ENCODE data around the gene DAGLB. TPM values are rescaled to one million over a fixed set of nuclear protein-coding genes. Genes with fewer than 3 reads are reported as not detected.
A peak's percentile ranks its signal among the peaks of the same experiment; 100 is the strongest.

DAGLB gene
- total RNA-seq, 4 donors from 2014 or later = 9.8 to 14.6 (median 12.0) TPM

DNA sequence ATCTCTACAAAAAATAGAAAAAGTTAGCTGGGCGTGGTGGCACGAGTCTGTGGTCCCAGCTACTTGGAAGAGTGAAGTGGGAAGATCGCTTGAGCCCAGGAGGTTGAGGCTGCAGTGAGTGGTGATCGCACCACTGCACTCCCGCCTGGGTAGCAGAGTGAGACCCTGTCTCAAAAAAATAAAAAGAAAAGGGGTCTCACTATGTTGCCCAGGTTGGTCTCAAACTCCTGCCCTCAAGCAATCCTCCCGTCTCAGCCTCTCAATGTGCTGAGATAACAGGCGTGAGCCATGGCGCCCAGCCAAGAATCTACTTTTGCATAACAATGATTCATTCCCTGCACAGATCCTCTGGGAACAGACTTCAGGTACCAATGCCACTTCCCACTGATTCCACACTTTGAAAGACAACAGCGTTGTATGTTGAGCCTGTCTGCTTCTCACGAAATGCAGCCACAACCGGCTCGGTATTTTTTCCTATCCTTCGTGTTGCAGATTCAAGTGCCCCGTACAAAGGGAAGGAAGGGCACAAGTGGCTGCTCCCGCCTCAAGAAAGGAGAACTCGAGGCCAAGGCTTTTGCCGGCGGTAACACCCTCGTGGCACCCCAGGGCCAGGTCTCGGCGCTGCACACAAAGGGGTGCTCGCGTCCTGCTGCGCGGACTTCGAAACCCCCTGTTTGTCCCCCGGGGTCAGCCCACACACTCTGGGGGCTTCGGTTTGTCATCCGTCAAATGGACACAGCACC, 745 bp downstream of the DAGLB start:
- Histone ChIP-seq H3K36me3 (peaks cover 5 to 36% (median 20%) of the 10 kb centered on the region in 4 donors), H3K4me1 (peaks cover 10 to 31% (median 21%) of the 10 kb centered on the region in 4 donors), H3K4me3 (peak overlapping the region; percentile 76 to 99 (median 92)), H3K27me3 (no peaks in the 10 kb centered on the region), H3K27ac (replicated peaks in 1 of 4) (peak overlapping the region; percentile 88 to 95 (median 90)), H3K9me3 (no peaks in the 10 kb centered on the region)
- intact Hi-C loops (cut with DNase I) = no loop called here
- TF ChIP-seq, protein P1, sequence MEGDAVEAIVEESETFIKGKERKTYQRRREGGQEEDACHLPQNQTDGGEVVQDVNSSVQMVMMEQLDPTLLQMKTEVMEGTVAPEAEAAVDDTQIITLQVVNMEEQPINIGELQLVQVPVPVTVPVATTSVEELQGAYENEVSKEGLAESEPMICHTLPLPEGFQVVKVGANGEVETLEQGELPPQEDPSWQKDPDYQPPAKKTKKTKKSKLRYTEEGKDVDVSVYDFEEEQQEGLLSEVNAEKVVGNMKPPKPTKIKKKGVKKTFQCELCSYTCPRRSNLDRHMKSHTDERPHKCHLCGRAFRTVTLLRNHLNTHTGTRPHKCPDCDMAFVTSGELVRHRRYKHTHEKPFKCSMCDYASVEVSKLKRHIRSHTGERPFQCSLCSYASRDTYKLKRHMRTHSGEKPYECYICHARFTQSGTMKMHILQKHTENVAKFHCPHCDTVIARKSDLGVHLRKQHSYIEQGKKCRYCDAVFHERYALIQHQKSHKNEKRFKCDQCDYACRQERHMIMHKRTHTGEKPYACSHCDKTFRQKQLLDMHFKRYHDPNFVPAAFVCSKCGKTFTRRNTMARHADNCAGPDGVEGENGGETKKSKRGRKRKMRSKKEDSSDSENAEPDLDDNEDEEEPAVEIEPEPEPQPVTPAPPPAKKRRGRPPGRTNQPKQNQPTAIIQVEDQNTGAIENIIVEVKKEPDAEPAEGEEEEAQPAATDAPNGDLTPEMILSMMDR (IDR thresholded peaks at IDR 0.05) = no peak
- peak; percentile 55 for TF ChIP-seq POLR2AphosphoS5 (IDR thresholded peaks at IDR 0.05)
- DNase-seq (ENCODE audit: extremely low spot score) = peak; percentile 94
- 17% methylated on average over 26 of the region's 29 CpGs for WGBS

DNA sequence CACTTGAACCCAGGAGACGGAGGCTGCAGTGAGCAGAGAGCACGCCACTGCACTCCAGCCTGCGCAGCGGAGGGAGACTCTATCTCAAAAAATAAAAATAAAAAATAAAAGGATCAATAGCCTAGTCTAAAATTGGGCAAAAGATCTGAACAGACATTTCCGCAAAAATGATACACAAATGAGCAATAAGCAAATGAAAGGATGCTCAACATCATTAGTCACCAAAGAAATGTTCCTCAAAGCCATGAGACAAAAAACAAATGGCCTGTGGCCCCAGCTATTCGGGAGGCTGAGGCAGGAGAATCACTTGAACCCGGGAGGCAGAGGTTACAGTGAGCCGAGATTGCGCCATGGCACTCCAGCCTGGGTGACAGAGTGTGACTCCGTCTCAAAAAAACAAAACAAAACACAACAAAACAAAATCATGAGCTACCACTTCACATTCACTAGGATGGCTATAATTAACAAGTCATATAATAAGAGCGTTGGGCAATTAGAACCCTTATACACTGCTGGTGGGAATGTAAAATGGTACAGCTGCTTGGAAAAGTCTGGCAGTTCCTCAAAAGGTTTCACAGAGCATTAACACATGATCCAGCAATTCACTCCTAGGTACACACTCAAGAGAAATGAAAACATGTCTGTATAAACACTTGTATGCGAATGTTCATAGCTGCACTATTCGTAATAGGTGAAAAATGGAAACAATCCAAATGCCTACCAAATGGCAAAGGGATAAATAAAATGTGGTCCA, 3.1 kb downstream of the DAGLB start:
- H3K36me3 ChIP-seq = peaks cover 5 to 42% (median 25%) of the 10 kb centered on the region in 4 donors
- H3K27ac ChIP-seq (replicated peaks in 1 of 4) = no peak overlapping the region
- H3K4me1 ChIP-seq = peaks cover 10 to 31% (median 21%) of the 10 kb centered on the region in 4 donors
- H3K4me3 ChIP-seq = no peak overlapping the region
- DNase-seq (ENCODE audit: extremely low spot score) = no peak
- no peaks in the 10 kb centered on the region for H3K9me3 ChIP-seq
- TF ChIP-seq, protein P1 (IDR thresholded peaks at IDR 0.05) = no peak
- TF ChIP-seq EP300 (IDR thresholded peaks at IDR 0.05) (no peak), POLR2A (IDR thresholded peaks at IDR 0.05; ENCODE audit: low read depth) (no peak), POLR2AphosphoS5 (IDR thresholded peaks at IDR 0.05) (no peak)
- H3K27me3 ChIP-seq = no peaks in the 10 kb centered on the region
- intact Hi-C loops (cut with DNase I) = no loop called here
- 90% methylated on average over 13 of the region's 13 CpGs for WGBS

DNA sequence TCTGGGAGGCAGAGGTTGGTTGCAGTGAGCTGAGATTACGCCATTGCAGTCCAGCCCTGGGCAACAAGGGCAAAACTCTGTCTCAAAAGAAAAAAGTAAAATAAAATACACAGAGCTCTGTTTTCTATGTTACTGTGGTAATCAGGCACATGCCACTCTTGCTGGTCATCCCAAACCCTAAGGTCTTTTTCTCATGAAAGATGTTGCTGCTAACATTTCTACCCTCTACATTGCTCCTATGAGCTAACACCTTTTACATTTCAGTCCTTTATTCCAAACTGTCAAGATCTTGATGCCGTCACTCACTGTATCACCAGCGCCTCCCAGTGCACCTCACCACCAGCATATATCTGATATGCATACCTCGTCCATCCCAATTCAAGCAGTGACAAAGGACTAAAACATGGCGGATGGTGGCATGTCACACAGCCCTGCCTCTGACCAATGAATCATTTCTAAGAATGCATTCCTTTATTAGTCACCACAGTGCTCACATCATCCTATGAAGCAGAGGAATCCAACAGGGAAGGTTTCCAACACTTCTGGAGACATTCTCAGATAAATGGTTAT, 4.3 kb downstream of the DAGLB start:
- Histone ChIP-seq H3K27ac (replicated peaks in 1 of 4) (peak overlapping the region in 1 of 4 donors; percentile 40), H3K4me1 (peaks cover 18 to 37% (median 21%) of the 10 kb centered on the region in 4 donors), H3K27me3 (no peaks in the 10 kb centered on the region), H3K4me3 (no peak overlapping the region), H3K9me3 (no peaks in the 10 kb centered on the region), H3K36me3 (peaks cover 5 to 42% (median 25%) of the 10 kb centered on the region in 4 donors)
- intact Hi-C loops (cut with DNase I) = no loop called here
- WGBS = 88% methylated on average over 5 of the region's 5 CpGs
- TF ChIP-seq EP300 (IDR thresholded peaks at IDR 0.05) (no peak), POLR2AphosphoS5 (IDR thresholded peaks at IDR 0.05) (peak in 1 of 2 donors; percentile 35), POLR2A (IDR thresholded peaks at IDR 0.05; ENCODE audit: low read depth) (no peak)
- TF ChIP-seq, protein P1 (IDR thresholded peaks at IDR 0.05) = no peak
- no peak for DNase-seq (ENCODE audit: extremely low spot score)

DNA sequence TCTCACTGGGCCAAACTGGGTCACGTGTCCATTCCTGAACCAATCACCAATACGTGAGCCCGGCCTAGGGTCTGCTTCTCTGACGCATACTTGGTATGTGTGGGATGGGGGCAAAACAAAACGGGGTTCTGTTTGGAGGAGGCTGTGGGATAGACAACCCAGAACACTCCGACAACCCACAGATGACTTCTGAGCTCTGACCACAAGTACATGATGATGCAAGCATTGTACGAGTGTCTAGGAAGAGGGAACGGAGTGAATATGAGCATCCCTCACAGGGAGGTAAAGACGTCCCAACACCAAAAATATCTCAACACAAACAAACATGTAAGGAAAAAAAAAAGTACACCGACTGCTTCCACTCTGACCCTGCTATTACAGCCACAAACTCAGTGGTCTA, 5.6 kb downstream of the DAGLB start:
- no peak for DNase-seq (ENCODE audit: extremely low spot score)
- no peaks in the 10 kb centered on the region for H3K27me3 ChIP-seq
- peaks cover 5 to 42% (median 25%) of the 10 kb centered on the region in 4 donors for H3K36me3 ChIP-seq
- H3K4me3 ChIP-seq = no peak overlapping the region
- intact Hi-C loops (cut with DNase I) = no loop called here
- TF ChIP-seq POLR2A (IDR thresholded peaks at IDR 0.05; ENCODE audit: low read depth) (no peak), POLR2AphosphoS5 (IDR thresholded peaks at IDR 0.05) (no peak)
- no peaks in the 10 kb centered on the region for H3K9me3 ChIP-seq
- WGBS = 84% methylated on average over 10 of the region's 10 CpGs
- peaks cover 26 to 42% (median 27%) of the 10 kb centered on the region in 4 donors for H3K4me1 ChIP-seq
- no peak overlapping the region for H3K27ac ChIP-seq (replicated peaks in 1 of 4)

DNA sequence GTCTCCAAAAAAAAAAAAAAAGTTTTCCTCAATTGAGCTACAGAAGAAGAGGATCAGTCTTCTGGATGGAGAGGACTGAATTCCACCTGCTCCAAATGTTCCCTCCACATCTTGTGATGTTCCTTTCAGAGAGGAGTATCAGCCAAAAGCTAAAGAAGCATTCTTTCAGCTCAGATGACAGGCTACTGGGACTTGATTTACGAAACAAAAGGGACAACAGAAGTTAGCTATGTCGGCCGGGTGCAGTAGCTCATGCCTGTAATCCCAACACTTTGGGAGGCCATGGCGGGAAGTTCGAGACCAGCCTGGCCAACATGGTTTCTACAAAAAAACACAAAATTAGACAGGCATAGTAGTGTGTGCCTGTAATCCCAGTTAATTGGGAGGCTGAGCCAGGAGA, 7.4 kb downstream of the DAGLB start:
- TF ChIP-seq POLR2A (IDR thresholded peaks at IDR 0.05; ENCODE audit: low read depth) (no peak), EP300 (IDR thresholded peaks at IDR 0.05) (no peak), POLR2AphosphoS5 (IDR thresholded peaks at IDR 0.05) (no peak)
- TF ChIP-seq, protein P1 (IDR thresholded peaks at IDR 0.05) = no peak
- Histone ChIP-seq H3K9me3 (no peaks in the 10 kb centered on the region), H3K4me3 (no peak overlapping the region), H3K27me3 (no peaks in the 10 kb centered on the region), H3K4me1 (peaks cover 25 to 43% (median 31%) of the 10 kb centered on the region in 4 donors), H3K27ac (replicated peaks in 1 of 4) (no peak overlapping the region), H3K36me3 (peaks cover 3 to 36% (median 22%) of the 10 kb centered on the region in 4 donors)
- DNase-seq (ENCODE audit: extremely low spot score) = no peak
- WGBS = 98% methylated on average over 5 of the region's 5 CpGs
- intact Hi-C loops (cut with DNase I) = no loop called here
